HepG2 (cell line): ENCODE measurements around the gene HEPACAM. TPM values are rescaled to one million over a fixed set of nuclear protein-coding genes. Genes with fewer than 3 reads are reported as not detected.

Experiments
- ATAC-seq: fragments of 200-7000 bp; cut with Tn5 transposase; 3 replicates; pipeline ENCODE4 v1.9.1; 2020; ENCODE audit warnings: mild to moderate bottlenecking, moderate library complexity
- BruUV-seq: library from RNA; stranded (reverse); fragments of 400-500 nt; replicated peaks from 2 replicates; lab custom pipeline; 2021; lab: Mats Ljungman, UMichigan
- CTCF ChIA-PET: fragments of 300-600 bp; formaldehyde crosslinking; extraction: SDS; loops from one replicate; lab custom pipeline; 2021; ENCODE audit warnings: low total read pairs, inconsistent platforms, low intra/inter-chr PET ratio; lab: Yijun Ruan, JAX
- POLR2A ChIA-PET: fragments of 350-600 bp; sonication (Branson Sonifier 250); formaldehyde crosslinking; loops from one replicate; lab custom pipeline; 2020; ENCODE audit warnings: antibody characterized with exemption, inconsistent platforms; lab: Yijun Ruan, JAX
- DNase-seq: peaks from one replicate; pipeline ENCODE4 v3.0.0-alpha.2; 2015; ENCODE audit warnings: low spot score
- FAIRE-seq: peaks from 3 replicates; lab custom pipeline; 2011; peaks lifted over from hg19 to GRCh38; lab: Jason Lieb, UNC
- H2AFZ ChIP-seq: one replicate; pipeline ENCODE4 v1.6.1; 2011; ENCODE audit warnings: low read length, inconsistent platforms
- H3K27ac ChIP-seq: fragments of 300-600 bp; 3 replicates; pipeline ENCODE4 v1.8.0; 2011; ENCODE audit warnings: mixed run types, mild to moderate bottlenecking, mixed read lengths, low read length, inconsistent platforms; ENCODE audit not compliant: insufficient read depth; ENCODE audit errors: extremely low read length
- H3K27me3 ChIP-seq, 2 experiments: fragments of 200-600 bp in 1 of 2; 2 replicates in 1 of 2; 3 replicates in 1 of 2; pipeline versions ENCODE4 v1.6.0 to v1.8.0; 2011; ENCODE audit warnings: low read length in 2 of 2, mild to moderate bottlenecking in 2 of 2, moderate library complexity in 2 of 2, inconsistent platforms in 1 of 2; ENCODE audit not compliant: insufficient read depth in 2 of 2, control insufficient read depth in 1 of 2
- H3K36me3 ChIP-seq, 2 experiments: fragments of 200-600 bp in 1 of 2; replicated peaks in 1 of 2; 2 replicates in 1 of 2; 3 replicates in 1 of 2; pipeline versions ENCODE4 v1.5.1 to v1.8.0; 2011; ENCODE audit warnings: low read length in 2 of 2, inconsistent platforms in 1 of 2; ENCODE audit not compliant: insufficient read depth in 2 of 2, control insufficient read depth in 1 of 2
- H3K4me1 ChIP-seq: 2 replicates; pipeline ENCODE4 v1.5.1; 2012; ENCODE audit warnings: low read length, inconsistent platforms; ENCODE audit not compliant: insufficient read depth
- H3K4me2 ChIP-seq: 2 replicates; pipeline ENCODE4 v1.6.0; 2011; ENCODE audit warnings: low read depth, low read length, inconsistent platforms
- H3K4me3 ChIP-seq, 3 experiments: fragments of 200-600 bp in 1 of 3; sonication (generic), shearing (Covaris generic) in 1 of 3; replicated peaks in 1 of 3; 2 replicates each; pipeline ENCODE4 v1.5.1; 2011 to 2016; ENCODE audit warnings: low read length in 3 of 3, inconsistent platforms in 2 of 3, low read depth in 2 of 3, mild to moderate bottlenecking in 2 of 3, control low read depth in 1 of 3, mixed read lengths in 1 of 3; ENCODE audit not compliant: insufficient read depth in 1 of 3
- H3K79me2 ChIP-seq: one replicate; pipeline ENCODE4 v1.6.1; 2011; ENCODE audit warnings: low read length, inconsistent platforms; ENCODE audit not compliant: insufficient read depth
- H3K9ac ChIP-seq: 2 replicates; pipeline ENCODE4 v1.6.0; 2011; ENCODE audit warnings: mild to moderate bottlenecking, low read depth, low read length, inconsistent platforms; ENCODE audit not compliant: insufficient read depth
- H3K9me3 ChIP-seq: 2 replicates; pipeline ENCODE4 v1.5.1; 2012; ENCODE audit warnings: mild to moderate bottlenecking, low read length
- H4K20me1 ChIP-seq: 2 replicates; pipeline ENCODE4 v1.6.0; 2011; ENCODE audit warnings: inconsistent platforms, mild to moderate bottlenecking, low read length, moderate library complexity; ENCODE audit not compliant: insufficient read depth
- HINFP ChIP-seq: sonication (generic); formaldehyde crosslinking; IDR thresholded peaks from 2 replicates; pipeline ENCODE4 v1.4.0; 2020; ENCODE audit warnings: low read depth, mild to moderate bottlenecking, missing genetic modification reagents
- ISL2 ChIP-seq: sonication (generic); formaldehyde crosslinking; IDR thresholded peaks from 2 replicates; pipeline ENCODE4 v1.5.0; 2020; ENCODE audit warnings: missing genetic modification reagents
- NR2C2 ChIP-seq: sonication (generic); formaldehyde crosslinking; IDR thresholded peaks from 2 replicates; pipeline ENCODE4 v1.4.0; 2020; ENCODE audit warnings: missing genetic modification reagents, mild to moderate bottlenecking, moderate library complexity, borderline replicate concordance
- SNAPC5 ChIP-seq: sonication (generic); formaldehyde crosslinking; IDR thresholded peaks from 2 replicates; pipeline ENCODE4 v1.8.1; 2023; ENCODE audit warnings: mild to moderate bottlenecking, missing genetic modification reagents, borderline replicate concordance
- TRIM22 ChIP-seq: fragments of 450-650 bp; IDR thresholded peaks from 2 replicates; pipeline ENCODE4 v1.6.1; 2017
- YEATS4 ChIP-seq: sonication (generic); formaldehyde crosslinking; IDR thresholded peaks from 2 replicates; pipeline ENCODE4 v1.4.0; 2020; ENCODE audit warnings: missing genetic modification reagents, borderline replicate concordance
- ZBTB8A ChIP-seq: sonication (generic); formaldehyde crosslinking; IDR thresholded peaks from 2 replicates; pipeline ENCODE4 v1.4.0; 2020; ENCODE audit warnings: mild to moderate bottlenecking, low read depth, missing genetic modification reagents, borderline replicate concordance
- ZEB1 ChIP-seq: IDR thresholded peaks from 2 replicates; pipeline ENCODE4 v1.6.1; 2012; ENCODE audit warnings: mild to moderate bottlenecking, low read depth, inconsistent platforms; ENCODE audit not compliant: insufficient replicate concordance
- ZMYM3 ChIP-seq: sonication (generic); formaldehyde crosslinking; IDR thresholded peaks from 2 replicates; pipeline ENCODE4 v1.5.1; 2020; ENCODE audit warnings: mild to moderate bottlenecking, missing genetic modification reagents
- ZNF383 ChIP-seq: sonication (generic); formaldehyde crosslinking; IDR thresholded peaks from 2 replicates; pipeline ENCODE4 v1.4.0; 2020; ENCODE audit warnings: missing genetic modification reagents, mild to moderate bottlenecking, borderline replicate concordance
- ZNF800 ChIP-seq: sonication (generic); formaldehyde crosslinking; IDR thresholded peaks from 2 replicates; pipeline ENCODE4 v1.4.0; 2020; ENCODE audit warnings: missing genetic modification reagents
- WGBS: methylation state at CpG from one replicate; pipeline ENCODE4 v1.1.6; 2017; ENCODE audit warnings: low lambda C conversion rate; 5-methylcytosine and 5-hydroxymethylcytosine counted together
- in situ Hi-C: cut with HindIII; loops from 2 replicates; pipeline ENCODE4 v1.10.0; 2017; ENCODE audit warnings: low pct_unique_long_range_greater_than_20kb; ENCODE audit not compliant: extremely low pct_ligation_motif_present
- intact Hi-C: fragments of 100-400 bp; cut with micrococcal nuclease; formaldehyde crosslinking; loops from one replicate; pipeline ENCODE4 v1.10.0; 2022; ENCODE audit not compliant: unreplicated experiment
- polyA plus RNA-seq, 8 experiments: library from polyadenylated mRNA; depleted of rRNA in 3 of 8; stranded (reverse) in 7 of 8; unstranded in 1 of 8; fragments of >200 nt; fragmentation: Illumina TruSeq in 4 of 8; extraction: Trizol in 4 of 8; gene quantifications; 2 replicates each; pipeline versions ENCODE4 v1.2.1 to v1.2.3, GENCODE V29; 2011 to 2016; ENCODE audit warnings: low read depth in 4 of 8, missing spikeins in 1 of 8, mixed read lengths in 1 of 8; ENCODE audit not compliant: insufficient read depth in 1 of 8
- total RNA-seq, 5 experiments: library from RNA; depleted of rRNA; stranded (reverse); fragments of >200 nt; fragmentation: Illumina TruSeq; extraction: Trizol; gene quantifications; 2 replicates each; pipeline ENCODE4 v1.2.3, GENCODE V29; 2016; ENCODE audit warnings: low read depth in 1 of 5
- TF ChIP-seq, protein P1 (sequence below): sonication (generic); formaldehyde crosslinking; IDR thresholded peaks from 2 replicates; pipeline ENCODE4 v1.4.0; 2020; ENCODE audit warnings: mild to moderate bottlenecking, missing genetic modification reagents, borderline replicate concordance
- TF ChIP-seq, protein P2 (sequence below): sonication (generic); formaldehyde crosslinking; IDR thresholded peaks from 2 replicates; pipeline ENCODE4 v1.8.0; 2023; ENCODE audit warnings: mild to moderate bottlenecking, missing genetic modification reagents

Gene HEPACAM
- total and polyA plus RNA-seq, 2 of the 13 experiments (the other 11 are each of a cell fraction or from before 2014, with no cell fraction given), result 66.9 to 121 TPM

DNA sequence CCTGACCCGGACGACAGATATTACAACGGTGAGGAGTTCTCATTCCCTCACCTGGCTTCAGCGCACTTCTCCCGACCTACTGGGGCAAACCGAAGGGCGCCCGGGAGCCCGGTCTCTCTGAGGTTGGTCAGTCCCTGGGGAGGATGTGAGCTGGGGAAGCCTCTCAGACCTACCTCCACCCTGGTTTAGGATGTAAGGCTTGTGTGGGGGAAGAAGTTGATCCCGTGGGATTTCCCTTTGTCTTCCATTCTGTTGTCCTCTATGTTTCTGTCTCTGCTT, 58.3 kb downstream of the HEPACAM start:
- Histone ChIP-seq H3K4me2 (peak overlapping the region; percentile 86; the same call in 1 of the 2 replicates), H3K79me2 (no peaks in the 10 kb centered on the region), H3K27me3 (peaks cover 2 to 60% of the 10 kb centered on the region in 2 experiments; a peak in 4 of 5 replicates), H3K4me3 (peak overlapping the region in 1 of 3 experiments; percentile 6; a peak in 1 of 6 replicates), H3K9me3 (no peaks in the 10 kb centered on the region), H4K20me1 (no peaks in the 10 kb centered on the region), H3K27ac (no peak overlapping the region), H3K36me3 (no peaks in the 10 kb centered on the region), H2AFZ (no peak overlapping the region), H3K4me1 (peaks cover 61% of the 10 kb centered on the region), H3K9ac (no peak overlapping the region)
- ChIA-PET CTCF (no interaction called here), POLR2A (no interaction called here)
- no TSS peak for BruUV-seq
- WGBS, result 75% methylated on average over 5 of the region's 10 CpGs
- in situ Hi-C loops, result loop anchor here (5.0 kb wide), 1 partner anchor 75 kb away; the partner anchor contains the start of gene CCDC15
- FAIRE-seq (no peak), ATAC-seq (no peak), DNase-seq (no peak)
- intact Hi-C loops, result loop anchor here (2.0 kb wide), 1 partner anchor 57 kb away; no protein-coding TSS in a partner anchor
- no peak for TF ChIP-seq HINFP
- TF ChIP-seq ZBTB8A (CRISPR knock-in tag), result no peak
- no peak for TF ChIP-seq TRIM22
- TF ChIP-seq ZNF800, result no peak
- no peak for TF ChIP-seq ISL2
- TF ChIP-seq SNAPC5 (CRISPR knock-in tag), result no peak
- TF ChIP-seq ZMYM3 (CRISPR knock-in tag), result no peak
- TF ChIP-seq, protein P1, sequence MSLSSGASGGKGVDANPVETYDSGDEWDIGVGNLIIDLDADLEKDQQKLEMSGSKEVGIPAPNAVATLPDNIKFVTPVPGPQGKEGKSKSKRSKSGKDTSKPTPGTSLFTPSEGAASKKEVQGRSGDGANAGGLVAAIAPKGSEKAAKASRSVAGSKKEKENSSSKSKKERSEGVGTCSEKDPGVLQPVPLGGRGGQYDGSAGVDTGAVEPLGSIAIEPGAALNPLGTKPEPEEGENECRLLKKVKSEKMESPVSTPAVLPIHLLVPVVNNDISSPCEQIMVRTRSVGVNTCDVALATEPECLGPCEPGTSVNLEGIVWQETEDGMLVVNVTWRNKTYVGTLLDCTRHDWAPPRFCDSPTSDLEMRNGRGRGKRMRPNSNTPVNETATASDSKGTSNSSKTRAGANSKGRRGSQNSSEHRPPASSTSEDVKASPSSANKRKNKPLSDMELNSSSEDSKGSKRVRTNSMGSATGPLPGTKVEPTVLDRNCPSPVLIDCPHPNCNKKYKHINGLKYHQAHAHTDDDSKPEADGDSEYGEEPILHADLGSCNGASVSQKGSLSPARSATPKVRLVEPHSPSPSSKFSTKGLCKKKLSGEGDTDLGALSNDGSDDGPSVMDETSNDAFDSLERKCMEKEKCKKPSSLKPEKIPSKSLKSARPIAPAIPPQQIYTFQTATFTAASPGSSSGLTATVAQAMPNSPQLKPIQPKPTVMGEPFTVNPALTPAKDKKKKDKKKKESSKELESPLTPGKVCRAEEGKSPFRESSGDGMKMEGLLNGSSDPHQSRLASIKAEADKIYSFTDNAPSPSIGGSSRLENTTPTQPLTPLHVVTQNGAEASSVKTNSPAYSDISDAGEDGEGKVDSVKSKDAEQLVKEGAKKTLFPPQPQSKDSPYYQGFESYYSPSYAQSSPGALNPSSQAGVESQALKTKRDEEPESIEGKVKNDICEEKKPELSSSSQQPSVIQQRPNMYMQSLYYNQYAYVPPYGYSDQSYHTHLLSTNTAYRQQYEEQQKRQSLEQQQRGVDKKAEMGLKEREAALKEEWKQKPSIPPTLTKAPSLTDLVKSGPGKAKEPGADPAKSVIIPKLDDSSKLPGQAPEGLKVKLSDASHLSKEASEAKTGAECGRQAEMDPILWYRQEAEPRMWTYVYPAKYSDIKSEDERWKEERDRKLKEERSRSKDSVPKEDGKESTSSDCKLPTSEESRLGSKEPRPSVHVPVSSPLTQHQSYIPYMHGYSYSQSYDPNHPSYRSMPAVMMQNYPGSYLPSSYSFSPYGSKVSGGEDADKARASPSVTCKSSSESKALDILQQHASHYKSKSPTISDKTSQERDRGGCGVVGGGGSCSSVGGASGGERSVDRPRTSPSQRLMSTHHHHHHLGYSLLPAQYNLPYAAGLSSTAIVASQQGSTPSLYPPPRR (CRISPR knock-in tag), result no peak
- no peak for TF ChIP-seq NR2C2
- TF ChIP-seq, protein P2, sequence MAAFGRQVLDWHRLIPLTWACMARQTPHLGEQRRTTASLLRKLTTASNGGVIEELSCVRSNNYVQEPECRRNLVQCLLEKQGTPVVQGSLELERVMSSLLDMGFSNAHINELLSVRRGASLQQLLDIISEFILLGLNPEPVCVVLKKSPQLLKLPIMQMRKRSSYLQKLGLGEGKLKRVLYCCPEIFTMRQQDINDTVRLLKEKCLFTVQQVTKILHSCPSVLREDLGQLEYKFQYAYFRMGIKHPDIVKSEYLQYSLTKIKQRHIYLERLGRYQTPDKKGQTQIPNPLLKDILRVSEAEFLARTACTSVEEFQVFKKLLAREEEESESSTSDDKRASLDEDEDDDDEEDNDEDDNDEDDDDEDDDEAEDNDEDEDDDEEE (CRISPR knock-in tag), result no peak
- TF ChIP-seq ZEB1, result no peak
- TF ChIP-seq YEATS4 (CRISPR knock-in tag), result no peak
- TF ChIP-seq ZNF383 (CRISPR knock-in tag), result no peak
